ENCODE data around the gene CEP128. TPM values are rescaled to one million over a fixed set of nuclear protein-coding genes. Genes with fewer than 3 reads are reported as not detected.

Gene CEP128
- polyA plus RNA-seq, 1 experiment, result 1.9 TPM

- TF ChIP-seq, protein P1, sequence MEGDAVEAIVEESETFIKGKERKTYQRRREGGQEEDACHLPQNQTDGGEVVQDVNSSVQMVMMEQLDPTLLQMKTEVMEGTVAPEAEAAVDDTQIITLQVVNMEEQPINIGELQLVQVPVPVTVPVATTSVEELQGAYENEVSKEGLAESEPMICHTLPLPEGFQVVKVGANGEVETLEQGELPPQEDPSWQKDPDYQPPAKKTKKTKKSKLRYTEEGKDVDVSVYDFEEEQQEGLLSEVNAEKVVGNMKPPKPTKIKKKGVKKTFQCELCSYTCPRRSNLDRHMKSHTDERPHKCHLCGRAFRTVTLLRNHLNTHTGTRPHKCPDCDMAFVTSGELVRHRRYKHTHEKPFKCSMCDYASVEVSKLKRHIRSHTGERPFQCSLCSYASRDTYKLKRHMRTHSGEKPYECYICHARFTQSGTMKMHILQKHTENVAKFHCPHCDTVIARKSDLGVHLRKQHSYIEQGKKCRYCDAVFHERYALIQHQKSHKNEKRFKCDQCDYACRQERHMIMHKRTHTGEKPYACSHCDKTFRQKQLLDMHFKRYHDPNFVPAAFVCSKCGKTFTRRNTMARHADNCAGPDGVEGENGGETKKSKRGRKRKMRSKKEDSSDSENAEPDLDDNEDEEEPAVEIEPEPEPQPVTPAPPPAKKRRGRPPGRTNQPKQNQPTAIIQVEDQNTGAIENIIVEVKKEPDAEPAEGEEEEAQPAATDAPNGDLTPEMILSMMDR (IDR thresholded peaks at IDR 0.05; ENCODE audit: insufficient read depth, low read depth, low read length), result no peak
- DNase-seq (ENCODE audit: low read depth), result no peak
- POLR2A ChIA-PET, result no interaction called here
- H3K36me3 ChIP-seq (ENCODE audit: control insufficient read depth, insufficient read depth, low read length), result no peaks in the 10 kb centered on the region
- no peaks in the 10 kb centered on the region for H3K27me3 ChIP-seq (ENCODE audit: control insufficient read depth, insufficient read depth, low read length)
- H3K4me3 ChIP-seq (ENCODE audit: low read depth, low read length), result no peak overlapping the region
- CTCF ChIA-PET, result no interaction called here
Observed at GRCh38 chr14:80714474-80714873, 227.1 kb downstream of the CEP128 start.

DNA sequence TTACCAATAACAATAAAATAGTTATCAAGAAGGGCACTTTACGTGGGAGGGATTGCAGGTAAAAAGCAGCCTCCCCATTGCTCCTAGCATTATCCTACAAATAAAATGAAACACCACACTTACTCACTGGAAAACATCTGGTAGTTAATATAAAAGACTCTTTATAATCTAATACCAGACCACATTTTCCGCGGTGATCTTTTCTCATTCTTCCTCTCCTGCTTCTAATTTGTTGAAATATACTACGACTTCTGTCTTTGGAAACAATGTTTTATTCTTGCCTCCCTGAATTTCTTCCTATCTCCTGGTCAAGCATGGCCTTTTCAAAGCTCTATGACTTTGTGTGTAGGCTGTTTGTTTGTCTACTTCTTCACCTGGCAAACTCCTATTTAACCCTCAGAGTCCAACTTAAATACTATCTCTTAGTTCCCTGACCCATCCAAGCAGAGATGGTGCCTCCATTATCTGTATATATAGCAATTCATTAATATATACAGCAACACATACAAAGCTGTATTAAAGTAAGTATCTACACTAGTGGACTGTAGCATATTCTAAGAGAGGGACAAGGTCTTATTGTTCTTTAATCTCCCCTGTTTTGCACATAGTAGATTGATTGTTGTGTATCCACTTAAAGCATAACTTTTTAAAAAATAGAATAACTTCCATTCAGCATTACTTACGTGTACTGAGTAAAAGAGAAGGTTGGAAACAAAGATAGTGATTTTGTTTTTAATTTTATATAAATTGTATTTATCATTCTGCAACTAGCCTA lies 228.3 kb downstream of the CEP128 start:
- DNase-seq (ENCODE audit: low read depth), result no peak
- POLR2A ChIA-PET, result no interaction called here
- CTCF ChIA-PET, result no interaction called here
- no peaks in the 10 kb centered on the region for H3K27me3 ChIP-seq (ENCODE audit: control insufficient read depth, insufficient read depth, low read length)
- H3K36me3 ChIP-seq (ENCODE audit: control insufficient read depth, insufficient read depth, low read length), result no peaks in the 10 kb centered on the region
- TF ChIP-seq, protein P1 (IDR thresholded peaks at IDR 0.05; ENCODE audit: insufficient read depth, low read depth, low read length), result no peak
- H3K4me3 ChIP-seq (ENCODE audit: low read depth, low read length), result no peak overlapping the region

DNA sequence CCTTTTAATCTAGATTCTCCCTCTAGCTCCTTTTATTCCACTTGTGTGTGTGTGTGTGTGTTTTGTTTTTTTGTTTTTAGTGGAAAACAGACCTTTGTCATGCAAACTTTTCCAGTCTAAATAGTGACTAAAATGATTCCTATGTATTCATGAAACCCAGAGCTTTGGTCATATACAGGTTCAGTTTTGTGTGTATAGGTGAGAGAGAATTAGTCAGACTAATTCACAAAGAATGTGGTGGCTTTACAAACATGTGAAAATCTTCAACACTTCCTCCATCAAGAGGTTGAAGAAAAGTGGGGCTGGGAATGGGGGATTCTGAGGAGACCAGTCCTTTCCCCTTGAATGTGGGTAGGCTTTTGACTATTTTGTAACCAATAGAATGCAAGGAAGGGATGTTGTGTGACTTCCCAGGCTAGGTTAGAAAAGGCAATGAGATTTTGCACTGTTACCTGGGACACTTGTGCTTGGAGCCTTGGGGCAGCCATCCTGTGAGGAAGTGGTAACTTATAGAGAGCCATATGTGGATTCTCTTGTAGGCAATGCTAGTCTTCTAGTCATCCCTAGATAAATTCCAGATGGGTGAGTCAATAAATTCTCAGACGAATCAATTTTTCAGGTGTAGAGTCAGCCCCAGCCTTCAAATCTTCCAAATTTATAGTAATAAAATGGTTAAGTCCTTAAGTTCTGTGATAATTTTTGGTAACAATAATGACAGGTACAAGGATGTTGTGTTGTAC lies 236.1 kb downstream of the CEP128 start:
- ChIA-PET CTCF (no interaction called here), POLR2A (no interaction called here)
- no peaks in the 10 kb centered on the region for H3K27me3 ChIP-seq (ENCODE audit: control insufficient read depth, insufficient read depth, low read length)
- no peak for DNase-seq (ENCODE audit: low read depth)
- TF ChIP-seq, protein P1 (IDR thresholded peaks at IDR 0.05; ENCODE audit: insufficient read depth, low read depth, low read length), result no peak
- no peaks in the 10 kb centered on the region for H3K36me3 ChIP-seq (ENCODE audit: control insufficient read depth, insufficient read depth, low read length)
- H3K4me3 ChIP-seq (ENCODE audit: low read depth, low read length), result no peak overlapping the region

DNA sequence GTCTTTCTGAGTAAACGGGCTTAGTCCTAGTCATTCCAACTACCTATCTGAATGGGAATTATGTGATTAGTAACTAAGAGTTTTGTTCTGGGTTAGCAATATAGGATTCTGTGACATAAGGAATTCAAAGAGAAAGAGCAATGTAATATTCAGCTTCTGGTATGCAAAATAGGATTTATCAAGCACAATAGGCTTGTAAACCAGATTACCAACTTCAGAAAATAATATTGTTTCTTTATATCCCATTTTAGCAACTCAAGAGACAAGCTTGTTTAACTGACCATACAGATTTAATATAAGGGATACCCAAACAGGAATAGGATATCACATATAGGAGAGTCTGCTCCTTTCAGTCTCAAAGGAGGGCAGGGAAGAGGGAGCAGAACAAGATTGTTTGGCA lies 240.9 kb downstream of the CEP128 start:
- ChIA-PET CTCF (interaction anchor here (1.4 kb wide), 1 partner anchor 25 kb away, joined by 3 read pairs; no protein-coding TSS in a partner anchor), POLR2A (no interaction called here)
- H3K4me3 ChIP-seq (ENCODE audit: low read depth, low read length), result no peak overlapping the region
- TF ChIP-seq, protein P1 (IDR thresholded peaks at IDR 0.05; ENCODE audit: insufficient read depth, low read depth, low read length), result no peak
- no peaks in the 10 kb centered on the region for H3K36me3 ChIP-seq (ENCODE audit: control insufficient read depth, insufficient read depth, low read length)
- no peak for DNase-seq (ENCODE audit: low read depth)
- H3K27me3 ChIP-seq (ENCODE audit: control insufficient read depth, insufficient read depth, low read length), result no peaks in the 10 kb centered on the region

DNA sequence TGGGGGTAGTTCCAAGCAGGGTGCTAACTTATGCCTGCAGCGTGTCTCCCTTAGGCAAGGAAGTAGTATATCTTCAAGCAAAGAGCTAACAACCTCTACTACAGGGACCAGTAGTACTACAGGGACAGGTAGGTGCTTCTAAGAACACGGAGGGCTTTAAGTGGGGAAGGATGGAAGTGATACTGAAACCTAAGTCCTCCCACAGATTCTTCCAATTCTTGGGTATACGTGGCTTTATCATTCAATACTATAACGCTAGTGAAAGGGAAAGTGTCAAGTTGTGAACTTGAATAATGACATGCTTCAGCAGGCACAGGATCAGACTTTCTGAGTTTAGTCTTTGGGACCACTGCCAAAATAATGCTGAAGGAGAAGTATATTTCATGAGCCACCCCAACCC lies 241.7 kb downstream of the CEP128 start:
- ChIA-PET POLR2A (no interaction called here), CTCF (no interaction called here)
- TF ChIP-seq, protein P1 (IDR thresholded peaks at IDR 0.05; ENCODE audit: insufficient read depth, low read depth, low read length), result no peak

More for the DNA sequence above, 241.7 kb downstream of the CEP128 start:
- DNase-seq (ENCODE audit: low read depth), result no peak
- Histone ChIP-seq H3K4me3 (ENCODE audit: low read depth, low read length) (no peak overlapping the region), H3K36me3 (ENCODE audit: control insufficient read depth, insufficient read depth, low read length) (no peaks in the 10 kb centered on the region), H3K27me3 (ENCODE audit: control insufficient read depth, insufficient read depth, low read length) (no peaks in the 10 kb centered on the region)

All from BJ (cell line).